Prostate gland (tissue), 2 donors: Measurements from ENCODE around the gene FAM107B.

ENCODE experiments used
- POLR2A ChIP-seq: fragments of 450-650 bp; IDR thresholded peaks from one replicate; pipeline ENCODE4 v1.6.1; 2016; ENCODE audit warnings: antibody characterized with exemption, mild to moderate bottlenecking
- TF ChIP-seq, protein P1 (sequence below), 4 experiments: fragments of 200-600 bp in 2 of 4; fragments of 450-650 bp in 2 of 4; sonication (generic) in 2 of 4; IDR thresholded peaks; 1 replicate in 3 of 4; 2 replicates in 1 of 4; pipeline ENCODE4 v1.5.1; 2016 to 2019; ENCODE audit warnings: antibody characterized with exemption in 4 of 4, mild to moderate bottlenecking in 2 of 4, moderate library complexity in 2 of 4

DNA sequence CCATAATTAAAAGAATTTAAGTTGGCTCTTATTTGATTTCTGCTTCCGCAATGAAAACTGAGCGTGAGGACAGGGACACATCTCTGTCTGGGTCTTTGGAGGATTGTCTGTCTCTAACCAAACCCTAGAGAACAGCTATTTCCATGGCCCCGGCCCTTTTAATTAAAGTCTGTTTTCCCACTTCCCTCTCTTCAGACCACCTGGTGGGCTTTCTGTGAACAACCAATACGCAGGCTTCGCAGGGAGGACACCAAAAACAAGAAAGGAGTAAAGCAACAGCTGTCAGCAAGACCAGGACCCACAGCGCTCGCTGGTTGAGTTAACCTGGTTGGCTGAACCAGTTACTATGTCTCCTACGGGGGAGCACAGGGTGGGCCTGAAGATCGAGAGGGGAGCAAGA, 226.9 kb downstream of the FAM107B start:
- TF ChIP-seq POLR2A, result no peak
- TF ChIP-seq, protein P1, sequence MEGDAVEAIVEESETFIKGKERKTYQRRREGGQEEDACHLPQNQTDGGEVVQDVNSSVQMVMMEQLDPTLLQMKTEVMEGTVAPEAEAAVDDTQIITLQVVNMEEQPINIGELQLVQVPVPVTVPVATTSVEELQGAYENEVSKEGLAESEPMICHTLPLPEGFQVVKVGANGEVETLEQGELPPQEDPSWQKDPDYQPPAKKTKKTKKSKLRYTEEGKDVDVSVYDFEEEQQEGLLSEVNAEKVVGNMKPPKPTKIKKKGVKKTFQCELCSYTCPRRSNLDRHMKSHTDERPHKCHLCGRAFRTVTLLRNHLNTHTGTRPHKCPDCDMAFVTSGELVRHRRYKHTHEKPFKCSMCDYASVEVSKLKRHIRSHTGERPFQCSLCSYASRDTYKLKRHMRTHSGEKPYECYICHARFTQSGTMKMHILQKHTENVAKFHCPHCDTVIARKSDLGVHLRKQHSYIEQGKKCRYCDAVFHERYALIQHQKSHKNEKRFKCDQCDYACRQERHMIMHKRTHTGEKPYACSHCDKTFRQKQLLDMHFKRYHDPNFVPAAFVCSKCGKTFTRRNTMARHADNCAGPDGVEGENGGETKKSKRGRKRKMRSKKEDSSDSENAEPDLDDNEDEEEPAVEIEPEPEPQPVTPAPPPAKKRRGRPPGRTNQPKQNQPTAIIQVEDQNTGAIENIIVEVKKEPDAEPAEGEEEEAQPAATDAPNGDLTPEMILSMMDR (IDR thresholded peaks at IDR 0.05), result no peak
